Endothelial cell of coronary artery (primary cell): ENCODE measurements around the gene SLC4A1. TPM values are rescaled to one million over a fixed set of nuclear protein-coding genes. Genes with fewer than 3 reads are reported as not detected.

Experiments used
- total RNA-seq: library from RNA; depleted of rRNA; stranded (reverse); fragments of >200 nt; gene quantifications from 2 replicates; pipeline ENCODE4 v1.2.3, GENCODE V29; 2014

Gene SLC4A1
- not detected in 2 replicates for total RNA-seq

DNA sequence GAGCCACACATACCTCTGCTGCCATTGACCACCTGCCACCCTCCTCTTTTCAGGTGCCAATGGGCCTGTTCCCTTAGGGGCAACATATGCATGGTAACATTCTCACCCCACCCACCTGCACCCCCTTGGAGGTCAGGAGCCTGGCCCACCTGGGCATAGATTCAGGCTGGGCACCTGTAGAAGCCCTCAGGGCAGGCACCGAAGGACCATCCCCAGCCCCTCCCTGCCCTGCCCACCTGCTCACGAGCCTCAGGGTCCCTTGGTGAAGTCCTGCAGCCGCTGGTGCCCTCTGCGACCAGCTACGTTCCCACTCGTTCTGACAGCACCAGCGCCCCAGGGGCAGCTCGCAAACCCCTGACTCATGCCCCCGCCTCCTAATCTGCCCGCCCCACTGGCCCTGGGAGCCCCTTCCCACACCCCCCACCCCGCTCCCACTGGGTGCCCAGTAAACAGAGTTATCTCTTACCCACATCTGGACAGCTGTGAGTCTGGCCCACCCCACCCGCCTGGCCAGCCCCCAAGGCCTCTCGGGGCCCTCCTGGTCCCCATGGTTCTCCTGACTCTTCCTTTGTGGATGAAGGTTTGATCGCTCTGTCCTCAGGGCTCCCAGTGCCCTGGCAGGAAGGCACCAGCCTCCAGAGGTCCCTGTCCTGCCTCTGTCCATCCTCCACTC is at the start of gene SLC4A1:
Gene SLC4A1, minus strand, starts transcription at position 318 of the 673 bp plus-strand sequence. CDS start 5,269 bp downstream, outside the sequence.

DNA sequence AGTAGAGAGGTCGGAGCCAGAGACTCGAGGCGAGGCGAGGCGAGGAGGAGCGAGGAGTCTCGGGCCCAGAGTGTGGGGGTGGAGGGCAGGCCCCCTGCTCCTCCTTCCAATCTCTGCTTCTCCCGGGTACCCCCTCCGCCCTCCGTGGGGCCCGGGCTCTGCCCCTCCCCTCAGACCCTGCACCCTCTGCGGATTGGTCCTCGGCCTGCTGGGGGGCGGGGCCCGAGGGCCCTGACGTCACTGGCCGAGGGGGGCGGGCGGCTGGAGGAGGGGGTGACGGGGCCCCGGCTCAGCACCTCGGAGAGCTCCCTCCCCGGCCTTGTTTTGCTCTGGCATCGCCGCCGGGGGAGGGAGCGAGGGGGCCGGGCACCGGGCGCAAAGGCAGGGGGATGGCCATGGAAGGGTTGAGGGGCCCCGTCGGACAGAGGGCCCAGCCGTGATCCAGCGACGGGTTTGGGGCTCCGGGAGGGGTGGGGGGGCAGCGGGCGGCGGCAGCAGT is 40.4 kb upstream of the SLC4A1 start, which contains the start of gene RUNDC3A:
Gene RUNDC3A, plus strand, starts transcription at position 282 of the 499 bp plus-strand sequence. CDS start 232 bp downstream, outside the sequence.

DNA sequence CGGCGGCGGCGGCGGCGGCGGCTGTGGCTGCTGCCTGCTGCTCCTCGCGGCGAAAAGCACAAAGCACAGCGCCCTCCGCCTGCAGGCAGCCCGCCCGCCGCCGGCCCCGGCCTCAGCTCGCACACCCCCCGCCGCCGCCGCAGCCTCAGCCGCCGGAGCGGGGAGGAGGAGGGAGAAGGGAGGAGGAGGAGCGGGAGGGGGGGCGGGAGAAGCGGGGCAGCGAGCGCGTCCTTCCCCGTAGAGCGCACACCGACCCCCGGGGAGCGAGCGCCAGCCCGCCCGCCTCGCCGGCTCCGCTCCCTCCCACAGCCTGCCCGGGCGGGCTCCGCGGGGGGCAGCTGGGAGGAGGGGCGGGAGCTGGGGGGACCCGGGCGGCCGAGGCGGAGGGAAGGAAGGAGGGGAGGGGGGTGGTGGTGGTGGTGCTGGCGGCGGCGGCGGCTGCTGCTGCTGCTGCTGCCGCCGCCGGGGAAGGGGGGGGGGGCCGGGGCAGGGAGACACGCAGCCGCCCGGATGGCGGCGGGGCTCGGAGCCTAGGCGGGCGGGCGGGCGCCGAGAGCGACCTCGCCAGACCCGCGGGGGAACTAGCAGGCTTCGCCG is 48.2 kb downstream of the SLC4A1 start, which contains the start of gene UBTF:
Gene UBTF, minus strand, starts transcription at position 60 of the 597 bp plus-strand sequence. CDS start 1,446 bp downstream, outside the sequence.

DNA sequence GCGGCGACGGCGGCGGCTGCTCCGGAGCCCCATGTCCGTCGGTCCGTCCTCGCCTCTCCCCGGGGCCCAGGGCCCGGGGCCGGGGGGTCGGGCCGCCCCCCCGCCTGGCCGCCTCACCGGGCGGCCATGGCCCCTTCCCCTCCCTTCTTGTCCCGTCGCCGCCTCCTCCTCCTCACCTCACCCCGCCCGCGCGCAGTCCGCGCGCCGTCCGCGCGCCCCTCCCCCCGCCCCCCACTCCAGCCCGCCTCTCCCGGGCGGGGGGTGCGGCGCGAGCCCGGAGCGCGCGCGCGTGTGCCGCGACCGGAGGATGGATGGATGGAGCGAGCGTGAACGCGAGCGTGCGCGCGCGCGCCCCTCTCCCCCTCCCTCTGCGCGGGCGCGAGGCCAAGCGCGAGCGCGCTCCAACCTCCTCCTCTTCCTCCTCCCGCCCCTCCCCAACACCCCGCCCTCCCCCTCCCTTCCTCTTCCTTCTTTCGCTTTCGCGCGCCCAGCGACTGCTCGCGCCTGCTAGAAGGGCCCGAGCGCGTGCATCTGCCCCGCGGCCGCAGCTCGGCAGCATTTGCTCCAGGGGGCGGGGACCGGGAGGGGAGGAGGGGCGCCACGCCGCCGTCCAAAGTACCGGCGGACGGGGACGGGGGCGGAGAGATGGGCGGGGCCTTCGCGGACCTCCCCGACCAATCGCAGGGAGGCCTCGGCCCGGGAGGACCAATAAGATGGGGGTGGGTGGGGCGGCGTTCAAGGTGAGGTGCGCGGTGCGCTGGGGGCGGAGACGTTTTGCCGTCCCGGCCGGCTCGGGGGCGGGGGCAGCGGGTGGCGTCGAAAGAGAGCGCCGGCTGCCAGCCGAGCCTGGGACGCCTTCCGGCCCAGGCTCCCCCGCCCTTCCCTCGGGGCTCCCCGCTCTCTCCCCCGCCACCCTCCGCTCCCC is 68.1 kb downstream of the SLC4A1 start, which contains the start of gene ATXN7L3:
Gene ATXN7L3, minus strand, starts transcription at position 332 of the 925 bp plus-strand sequence. CDS start 1,814 bp downstream, outside the sequence.

Other genes with a start within 250 kb of the SLC4A1 start
- gene LSM12, start 201.5 kb downstream of the SLC4A1 start, total RNA-seq, result 26.1 and 28.3 TPM in 2 replicates
- gene G6PC3, start 197.4 kb downstream of the SLC4A1 start, total RNA-seq, result 19.3 and 24.1 TPM in 2 replicates
- gene HDAC5, start 144.5 kb downstream of the SLC4A1 start, total RNA-seq, result 19.9 and 23.4 TPM in 2 replicates
- gene HROB, start 126.2 kb downstream of the SLC4A1 start, total RNA-seq, result 1.0 and 1.5 TPM in 2 replicates
- gene ASB16, start 97.4 kb downstream of the SLC4A1 start, total RNA-seq, result not detected in 2 replicates
- 22.6 and 26.0 TPM in 2 replicates for gene TMUB2, start 81.2 kb downstream of the SLC4A1 start, total RNA-seq
- 32.9 and 38.3 TPM in 2 replicates for gene ATXN7L3, start 68.3 kb downstream of the SLC4A1 start, total RNA-seq
- gene UBTF, start 48.5 kb downstream of the SLC4A1 start, total RNA-seq, result 47.6 and 55.3 TPM in 2 replicates
- gene RUNDC3A, start 40.5 kb upstream of the SLC4A1 start, total RNA-seq, result 0.47 and 0.54 TPM in 2 replicates
- 66.9 and 81.9 TPM in 2 replicates for gene SLC25A39, start 56.7 kb upstream of the SLC4A1 start, total RNA-seq
- gene GRN, start 77.2 kb upstream of the SLC4A1 start, total RNA-seq, result 238 and 353 TPM in 2 replicates
- 4.6 and 9.5 TPM in 2 replicates for gene FAM171A2, start 95.7 kb upstream of the SLC4A1 start, total RNA-seq
- 0.18 and 0.28 TPM in 2 replicates for gene ITGA2B, start 121.5 kb upstream of the SLC4A1 start, total RNA-seq
- gene GPATCH8, start 235.3 kb upstream of the SLC4A1 start, total RNA-seq, result 12.1 and 14.3 TPM in 2 replicates